ENCODE results near the gene CBX5. TPM values are rescaled to one million over a fixed set of nuclear protein-coding genes. Genes with fewer than 3 reads are reported as not detected.
"Not testable (repeated sequence)": the region's sequence is repeated elsewhere in the genome, so short reads cannot be mapped to it uniquely, and the experiment has no call there.

Gene CBX5
- polyA plus RNA-seq, 1 of the 3 experiments (the other 2 are of a cell fraction): 11.6 TPM

DNA sequence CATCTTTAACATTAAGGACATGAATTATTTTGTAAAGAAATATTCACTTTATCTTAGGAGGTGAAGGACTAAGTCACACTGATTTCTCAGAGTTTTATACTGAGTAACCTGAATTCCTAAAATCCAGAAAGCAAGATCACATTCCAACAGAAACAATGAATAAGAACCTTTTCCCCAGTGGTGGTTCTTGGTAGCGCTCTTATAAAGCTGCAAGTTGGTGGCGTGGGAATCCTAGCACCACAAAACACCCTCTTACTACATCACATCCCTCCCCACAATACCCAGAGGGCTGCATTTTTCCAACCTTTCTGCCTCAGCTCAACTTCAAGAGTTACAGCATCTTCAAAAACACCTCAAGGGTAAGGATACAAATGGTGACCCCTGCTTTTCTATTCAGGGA lies 47.1 kb downstream of the CBX5 start:
- Histone ChIP-seq H3K4me2 (no peak overlapping the region), H4K20me1 (ENCODE audit: insufficient read depth) (no peaks in the 10 kb centered on the region), H3K9me2 (no peaks in the 10 kb centered on the region), H3K79me2 (ENCODE audit: insufficient read depth) (0 out of 2 replicates have a peak, but pooled peaks cover 4% of the 10 kb centered on the region), H3K4me3 (ENCODE audit: low read depth in 2 of 2, low read length in 1 of 2) (no peak overlapping the region), H3K9ac (no peak overlapping the region), H3F3A (replicated peaks; ENCODE audit: insufficient read depth) (peaks cover 41% of the 10 kb centered on the region), H3K36me3 (replicated peaks in 1 of 2; ENCODE audit: control insufficient read depth in 1 of 2, insufficient read depth in 2 of 2, low read length in 1 of 2) (peaks cover 24 to 28% of the 10 kb centered on the region in 2 experiments), H3K27ac (ENCODE audit: low read depth in 2 of 2, low read length in 1 of 2) (peak overlapping the region in 1 of 2 experiments; percentile 41; a peak in 2 of 4 replicates), H3K9me3 (no peaks in the 10 kb centered on the region), H3K4me1 (ENCODE audit: control insufficient read depth in 1 of 2, insufficient read depth in 2 of 2, low read depth in 1 of 2, low read length in 1 of 2) (peaks cover 0 to 17% of the 10 kb centered on the region in 2 experiments; a peak in 2 of 4 replicates), H3K27me3 (ENCODE audit: insufficient read depth) (no peaks in the 10 kb centered on the region), H2AFZ (ENCODE audit: low read depth) (no peak overlapping the region)
- DNase-seq: no peak
- 100% methylated on average over 2 of the region's 2 CpGs for WGBS (ENCODE audit: low lambda C conversion rate)
- CTCF ChIA-PET: interaction anchor here (0.6 to 2.0 kb wide), 5 partner anchors 12 to 92 kb away, joined by 3 to 7 read pairs (median 5); partner anchors contain the start of gene COPZ1
- no peak for TF ChIP-seq RFX5 (IDR thresholded peaks at IDR 0.05; ENCODE audit: low read length)
- TF ChIP-seq, protein P1, sequence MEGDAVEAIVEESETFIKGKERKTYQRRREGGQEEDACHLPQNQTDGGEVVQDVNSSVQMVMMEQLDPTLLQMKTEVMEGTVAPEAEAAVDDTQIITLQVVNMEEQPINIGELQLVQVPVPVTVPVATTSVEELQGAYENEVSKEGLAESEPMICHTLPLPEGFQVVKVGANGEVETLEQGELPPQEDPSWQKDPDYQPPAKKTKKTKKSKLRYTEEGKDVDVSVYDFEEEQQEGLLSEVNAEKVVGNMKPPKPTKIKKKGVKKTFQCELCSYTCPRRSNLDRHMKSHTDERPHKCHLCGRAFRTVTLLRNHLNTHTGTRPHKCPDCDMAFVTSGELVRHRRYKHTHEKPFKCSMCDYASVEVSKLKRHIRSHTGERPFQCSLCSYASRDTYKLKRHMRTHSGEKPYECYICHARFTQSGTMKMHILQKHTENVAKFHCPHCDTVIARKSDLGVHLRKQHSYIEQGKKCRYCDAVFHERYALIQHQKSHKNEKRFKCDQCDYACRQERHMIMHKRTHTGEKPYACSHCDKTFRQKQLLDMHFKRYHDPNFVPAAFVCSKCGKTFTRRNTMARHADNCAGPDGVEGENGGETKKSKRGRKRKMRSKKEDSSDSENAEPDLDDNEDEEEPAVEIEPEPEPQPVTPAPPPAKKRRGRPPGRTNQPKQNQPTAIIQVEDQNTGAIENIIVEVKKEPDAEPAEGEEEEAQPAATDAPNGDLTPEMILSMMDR (IDR thresholded peaks at IDR 0.05): peak; percentile 38
- POLR2A ChIA-PET: no interaction called here

DNA sequence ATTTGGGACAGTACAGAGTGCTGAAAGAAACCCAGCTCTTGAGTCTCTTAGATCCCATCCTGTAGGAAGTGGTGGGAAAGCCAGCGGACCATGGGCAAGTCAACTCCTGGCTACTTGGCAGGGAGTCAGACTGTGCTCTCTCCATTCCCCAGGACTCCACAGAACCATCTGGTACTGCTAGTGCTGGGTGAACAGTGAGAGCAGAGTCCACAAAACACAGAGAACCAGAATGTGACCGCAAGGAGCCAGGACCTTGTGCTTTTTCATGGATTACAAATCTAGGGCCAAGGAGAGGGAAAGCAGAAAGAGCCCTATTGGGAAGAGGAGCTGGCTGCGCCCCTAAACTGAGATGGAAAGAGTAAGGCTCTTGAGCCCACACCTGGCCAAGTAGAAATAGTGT lies 48.7 kb downstream of the CBX5 start:
- Histone ChIP-seq H3K27ac (ENCODE audit: low read depth in 2 of 2, low read length in 1 of 2) (peak overlapping the region in 1 of 2 experiments; percentile 88; a peak in 1 of 4 replicates), H3K4me1 (ENCODE audit: control insufficient read depth in 1 of 2, insufficient read depth in 2 of 2, low read depth in 1 of 2, low read length in 1 of 2) (peaks cover 0 to 17% of the 10 kb centered on the region in 2 experiments; a peak in 2 of 4 replicates), H3F3A (replicated peaks; ENCODE audit: insufficient read depth) (peaks cover 36% of the 10 kb centered on the region), H3K36me3 (replicated peaks in 1 of 2; ENCODE audit: control insufficient read depth in 1 of 2, insufficient read depth in 2 of 2, low read length in 1 of 2) (peaks cover 15 to 17% of the 10 kb centered on the region in 2 experiments)
- H2AFZ ChIP-seq (ENCODE audit: low read depth); H4K20me1 ChIP-seq (ENCODE audit: insufficient read depth); DNase-seq; H3K9me2 ChIP-seq; H3K9me3 ChIP-seq; H3K4me3 ChIP-seq (ENCODE audit: low read depth in 2 of 2, low read length in 1 of 2); H3K27me3 ChIP-seq (ENCODE audit: insufficient read depth); H3K79me2 ChIP-seq (ENCODE audit: insufficient read depth); H3K9ac ChIP-seq; H3K4me2 ChIP-seq; POLR2A ChIA-PET: not testable (repeated sequence)
- CTCF ChIA-PET: interaction anchor here (0.6 to 1.4 kb wide), 5 partner anchors 9 to 103 kb away, joined by 3 to 6 read pairs (median 4); partner anchors contain the start of gene COPZ1
- WGBS (ENCODE audit: low lambda C conversion rate): 96% methylated on average over 3 of the region's 3 CpGs

DNA sequence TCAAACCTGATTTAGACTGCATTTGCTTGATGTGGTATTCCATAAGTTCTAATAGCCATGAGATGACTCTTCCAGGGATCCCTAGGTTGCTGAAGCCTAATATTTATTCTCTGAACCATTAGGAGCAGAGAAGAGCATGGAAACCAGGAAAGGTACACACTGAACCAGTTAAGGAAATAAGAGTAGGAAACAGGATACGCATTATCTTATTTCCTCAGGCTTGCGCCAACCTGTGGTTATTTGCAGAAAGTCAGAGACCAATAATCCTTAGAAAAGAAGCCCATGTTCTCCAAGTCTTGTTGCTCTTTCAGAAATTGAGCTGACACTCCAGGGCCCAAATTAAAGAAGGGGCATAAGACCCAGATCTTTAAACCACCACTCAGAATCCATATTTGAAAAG lies 49.4 kb downstream of the CBX5 start:
- WGBS (ENCODE audit: low lambda C conversion rate): 94% methylated on average over 2 of the region's 2 CpGs
- POLR2A ChIA-PET: no interaction called here

More for the DNA sequence above, 49.4 kb downstream of the CBX5 start:
- H3K4me1 ChIP-seq (ENCODE audit: control insufficient read depth in 1 of 2, insufficient read depth in 2 of 2, low read depth in 1 of 2, low read length in 1 of 2): peaks cover 0 to 17% of the 10 kb centered on the region in 2 experiments; a peak in 2 of 4 replicates
- CTCF ChIA-PET: interaction anchor here (1.4 kb wide), 1 partner anchor 16 kb away, joined by 6 read pairs; no protein-coding TSS in a partner anchor
- peak overlapping the region in 1 of 2 experiments; percentile 88; a peak in 1 of 4 replicates for H3K27ac ChIP-seq (ENCODE audit: low read depth in 2 of 2, low read length in 1 of 2)
- peaks cover 8 to 10% of the 10 kb centered on the region in 2 experiments for H3K36me3 ChIP-seq (replicated peaks in 1 of 2; ENCODE audit: control insufficient read depth in 1 of 2, insufficient read depth in 2 of 2, low read length in 1 of 2)
- H3K79me2 ChIP-seq (ENCODE audit: insufficient read depth): 0 out of 2 replicates have a peak, but pooled peaks cover 4% of the 10 kb centered on the region
- no peak overlapping the region for H2AFZ ChIP-seq (ENCODE audit: low read depth)
- H3K27me3 ChIP-seq (ENCODE audit: insufficient read depth): no peaks in the 10 kb centered on the region
- TF ChIP-seq SIN3A (IDR thresholded peaks at IDR 0.05; ENCODE audit: borderline replicate concordance, low read depth, low read length) (no peak), FOSL2 (IDR thresholded peaks at IDR 0.05; ENCODE audit: borderline replicate concordance, low read depth) (no peak), TEAD4 (IDR thresholded peaks at IDR 0.05; ENCODE audit: borderline replicate concordance, insufficient read depth) (no peak)
- TF ChIP-seq, protein P2, sequence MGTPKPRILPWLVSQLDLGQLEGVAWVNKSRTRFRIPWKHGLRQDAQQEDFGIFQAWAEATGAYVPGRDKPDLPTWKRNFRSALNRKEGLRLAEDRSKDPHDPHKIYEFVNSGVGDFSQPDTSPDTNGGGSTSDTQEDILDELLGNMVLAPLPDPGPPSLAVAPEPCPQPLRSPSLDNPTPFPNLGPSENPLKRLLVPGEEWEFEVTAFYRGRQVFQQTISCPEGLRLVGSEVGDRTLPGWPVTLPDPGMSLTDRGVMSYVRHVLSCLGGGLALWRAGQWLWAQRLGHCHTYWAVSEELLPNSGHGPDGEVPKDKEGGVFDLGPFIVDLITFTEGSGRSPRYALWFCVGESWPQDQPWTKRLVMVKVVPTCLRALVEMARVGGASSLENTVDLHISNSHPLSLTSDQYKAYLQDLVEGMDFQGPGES (IDR thresholded peaks at IDR 0.05; ENCODE audit: low read depth, low read length): no peak
- H3K4me3 ChIP-seq (ENCODE audit: low read depth in 2 of 2, low read length in 1 of 2): no peak overlapping the region
- DNase-seq: no peak
- peaks cover 31% of the 10 kb centered on the region for H3F3A ChIP-seq (replicated peaks; ENCODE audit: insufficient read depth)
- H3K9me3 ChIP-seq: no peaks in the 10 kb centered on the region
- H3K9ac ChIP-seq: no peak overlapping the region
- H3K9me2 ChIP-seq: no peaks in the 10 kb centered on the region
- H3K4me2 ChIP-seq: no peak overlapping the region
- no peaks in the 10 kb centered on the region for H4K20me1 ChIP-seq (ENCODE audit: insufficient read depth)

All from SK-N-SH (cell line).